K562 (cell line): ENCODE data around the gene ZNF709. TPM values are rescaled to one million over a fixed set of nuclear protein-coding genes. Genes with fewer than 3 reads are reported as not detected.

ENCODE experiments used
- ATAC-seq: fragments of 200-7000 bp; cut with Tn5 transposase; 3 replicates; pipeline ENCODE4 v1.9.1; 2020; ENCODE audit warnings: moderate library complexity
- BruUV-seq: library from RNA; stranded (reverse); fragments of 400-500 nt; replicated peaks from 2 replicates; lab custom pipeline; 2021; lab: Mats Ljungman, UMichigan
- CTCF ChIA-PET: fragments of 300-600 bp; formaldehyde crosslinking; extraction: SDS; loops from one replicate; lab custom pipeline; 2021; ENCODE audit warnings: low intra/inter-chr PET ratio; lab: Yijun Ruan, JAX
- POLR2A ChIA-PET: fragments of 300-600, 350-650 bp; sonication (Branson Sonifier 250); formaldehyde crosslinking; extraction: SDS; loops from one replicate; lab custom pipeline; 2021; ENCODE audit warnings: antibody characterized with exemption, inconsistent platforms; lab: Yijun Ruan, JAX
- DNase-seq, 4 experiments: peaks; one replicate each; pipeline versions ENCODE4 v3.0.0 to v3.0.0-alpha.2; 2011 to 2018; ENCODE audit warnings: low spot score in 3 of 4, mixed read lengths in 3 of 4; ENCODE audit errors: extremely low read depth in 1 of 4
- FAIRE-seq: peaks from 2 replicates; lab custom pipeline; 2011; peaks lifted over from hg19 to GRCh38; lab: Jason Lieb, UNC
- H2AFZ ChIP-seq: 2 replicates; pipeline ENCODE4 v1.6.0; 2011; ENCODE audit warnings: low read depth, low read length, control low read depth, inconsistent platforms
- H3K27ac ChIP-seq: fragments of 200-600 bp; 3 replicates; pipeline ENCODE4 v1.8.0; 2011; ENCODE audit warnings: low read depth, mild to moderate bottlenecking, control low read depth, inconsistent platforms, low read length, moderate library complexity, mixed read lengths; ENCODE audit errors: extremely low read depth
- H3K27me3 ChIP-seq, 2 experiments: fragments of 300-600 bp in 1 of 2; 2 replicates in 1 of 2; 3 replicates in 1 of 2; pipeline versions ENCODE4 v1.6.0 to v1.8.0; 2011; ENCODE audit warnings: inconsistent platforms in 2 of 2, low read length in 2 of 2, mild to moderate bottlenecking in 1 of 2, mixed read lengths in 1 of 2, moderate library complexity in 1 of 2; ENCODE audit not compliant: control insufficient read depth in 2 of 2, insufficient read depth in 2 of 2
- H3K36me3 ChIP-seq: fragments of 300-600 bp; 3 replicates; pipeline ENCODE4 v1.8.0; 2011; ENCODE audit warnings: mild to moderate bottlenecking, low read length, inconsistent platforms; ENCODE audit not compliant: control insufficient read depth, insufficient read depth
- H3K4me1 ChIP-seq, 2 experiments: fragments of 200-600 bp in 1 of 2; replicated peaks in 1 of 2; 2 replicates in 1 of 2; 3 replicates in 1 of 2; pipeline versions ENCODE4 v1.5.1 to v1.8.0; 2011; ENCODE audit warnings: inconsistent platforms in 2 of 2, low read length in 2 of 2, mild to moderate bottlenecking in 1 of 2, mixed read lengths in 1 of 2, moderate library complexity in 1 of 2; ENCODE audit not compliant: control insufficient read depth in 2 of 2, insufficient read depth in 2 of 2
- H3K4me2 ChIP-seq: 2 replicates; pipeline ENCODE4 v1.6.1; 2011; ENCODE audit warnings: low read length, control low read depth, inconsistent platforms, mixed read lengths; ENCODE audit not compliant: insufficient read depth
- H3K4me3 ChIP-seq: fragments of 200-600 bp; sonication (generic), shearing (Covaris generic); 2 replicates; pipeline ENCODE4 v1.5.1; 2016; ENCODE audit warnings: control low read depth, inconsistent platforms
- H3K79me2 ChIP-seq: fragments of 200-600 bp; 3 replicates; pipeline ENCODE4 v1.8.0; 2011; ENCODE audit warnings: low read length, inconsistent platforms; ENCODE audit not compliant: control insufficient read depth, insufficient read depth
- H3K9ac ChIP-seq, 2 experiments: 2 replicates each; pipeline versions ENCODE4 v1.6.0 to v1.6.1; 2011; ENCODE audit warnings: low read depth in 2 of 2, low read length in 2 of 2, control low read depth in 1 of 2, inconsistent platforms in 1 of 2, mild to moderate bottlenecking in 1 of 2, mixed read lengths in 1 of 2; ENCODE audit not compliant: insufficient read depth in 1 of 2
- H3K9me1 ChIP-seq: one replicate; pipeline ENCODE4 v1.6.0; 2011; ENCODE audit warnings: inconsistent platforms, mild to moderate bottlenecking, low read length, moderate library complexity; ENCODE audit not compliant: control insufficient read depth, insufficient read depth
- H3K9me3 ChIP-seq: replicated peaks from 2 replicates; pipeline ENCODE4 v1.5.1; 2011; ENCODE audit warnings: low read depth, low read length, inconsistent platforms; ENCODE audit not compliant: control insufficient read depth, insufficient read depth
- H4K20me1 ChIP-seq: replicated peaks from 2 replicates; pipeline ENCODE4 v1.6.1; 2011; ENCODE audit warnings: low read length, inconsistent platforms, mixed read lengths; ENCODE audit not compliant: control insufficient read depth, insufficient read depth
- FOXP1 ChIP-seq: sonication (generic); formaldehyde crosslinking; IDR thresholded peaks from 2 replicates; pipeline ENCODE4 v1.8.0; 2022; ENCODE audit warnings: mild to moderate bottlenecking, missing genetic modification reagents
- HNRNPL ChIP-seq: fragments of 200-400 bp; formaldehyde crosslinking; IDR thresholded peaks from 2 replicates; pipeline ENCODE4 v1.6.1; 2017; ENCODE audit warnings: low read depth, mild to moderate bottlenecking, low read length
- MEF2D ChIP-seq: conservative IDR thresholded peaks from 2 replicates; pipeline ENCODE4 v1.6.1; 2016; ENCODE audit warnings: low read depth, missing genetic modification characterization, missing compliant biosample characterization
- MYC ChIP-seq, 2 experiments: fragments of 250-450 bp in 1 of 2; sonication (Bioruptor Pico) in 1 of 2; IDR thresholded peaks; 2 replicates each; pipeline versions ENCODE4 v1.5.1 to v1.6.1; 2012 to 2021; ENCODE audit warnings: low read depth in 2 of 2, borderline replicate concordance in 1 of 2, improper control_type of control experiment in 1 of 2, low read length in 1 of 2, mild to moderate bottlenecking in 1 of 2, moderate library complexity in 1 of 2
- PCBP2 ChIP-seq: fragments of 200-400 bp; formaldehyde crosslinking; IDR thresholded peaks from 2 replicates; pipeline ENCODE4 v1.6.1; 2018; ENCODE audit warnings: low read length, low read depth, mild to moderate bottlenecking, moderate library complexity; ENCODE audit not compliant: poor library complexity, severe bottlenecking
- RBM39 ChIP-seq: fragments of 200-400 bp; formaldehyde crosslinking; optimal IDR thresholded peaks from 2 replicates; pipeline ENCODE3; 2018; ENCODE audit warnings: low read depth, low read length
- TARDBP ChIP-seq: fragments of 450-650 bp; IDR thresholded peaks from 2 replicates; pipeline ENCODE4 v1.6.1; 2016
- XRCC3 ChIP-seq: fragments of 450-650 bp; IDR thresholded peaks from 2 replicates; pipeline ENCODE4 v1.6.1; 2017; ENCODE audit warnings: mild to moderate bottlenecking, moderate library complexity
- ZNF146 ChIP-seq: IDR thresholded peaks from one replicate; pipeline ENCODE4 v1.6.1; 2018; ENCODE audit warnings: missing compliant biosample characterization; ENCODE audit not compliant: unreplicated experiment
- ZZZ3 ChIP-seq: fragments of 450-650 bp; IDR thresholded peaks from 2 replicates; pipeline ENCODE4 v1.6.1; 2016; ENCODE audit warnings: antibody characterized with exemption, mild to moderate bottlenecking, moderate library complexity
- WGBS: fragments of 100-300 bp; shearing (Covaris generic); methylation state at CpG from one replicate; pipeline ENCODE4 v1.1.6; 2016; ENCODE audit warnings: low coverage, mixed read lengths; ENCODE audit not compliant: insufficient coverage; ENCODE audit errors: missing lambda C conversion rate; 5-methylcytosine and 5-hydroxymethylcytosine counted together
- in situ Hi-C: fragments of 300-500 bp; cut with MboI; formaldehyde crosslinking; loops from 4 replicates; pipeline ENCODE4 v1.15.0; 2018; ENCODE audit warnings: inconsistent platforms, mixed read lengths
- intact Hi-C: fragments of 100-400 bp; cut with micrococcal nuclease; formaldehyde crosslinking; loops from 2 replicates; pipeline ENCODE4 v1.14.2; 2022
- polyA plus RNA-seq, 8 experiments: library from polyadenylated mRNA; depleted of rRNA in 4 of 8; stranded (reverse) in 5 of 8; unstranded in 3 of 8; fragments of >200 nt; fragmentation: Nextera tagmentation in 2 of 8; fragmentation: Illumina TruSeq in 1 of 8; extraction: Ambion mirVana in 2 of 8; extraction: Trizol in 1 of 8; gene quantifications; 2 replicates each; pipeline versions ENCODE4 v1.2.1 to v1.2.3, GENCODE V29; 2011 to 2014; ENCODE audit warnings: inconsistent platforms in 1 of 8, missing spikeins in 1 of 8
- total RNA-seq, 7 experiments: library from RNA; depleted of rRNA in 6 of 7; stranded (reverse); fragments of >200 nt in 6 of 7; fragmentation: Illumina TruSeq in 2 of 7; extraction: Trizol in 2 of 7; gene quantifications; 2 replicates each; pipeline versions ENCODE4 v1.2.1 to v1.2.3, GENCODE V29; 2011 to 2021; ENCODE audit warnings: low replicate concordance in 1 of 7
- TF ChIP-seq, protein P1 (sequence below): fragments of 450-650 bp; IDR thresholded peaks from 2 replicates; pipeline ENCODE4 v1.6.1; 2017; ENCODE audit warnings: antibody characterized with exemption
- TF ChIP-seq, protein P2 (sequence below): fragments of 450-650 bp; IDR thresholded peaks from 2 replicates; pipeline ENCODE4 v1.6.1; 2016; ENCODE audit warnings: low read depth

ZNF709 gene
- total and polyA plus RNA-seq, 9 of the 15 experiments (the other 6 are each of a cell fraction or from before 2014, with no cell fraction given) = 0.07 to 0.69 (median 0.18) TPM

- H3K27me3 ChIP-seq = no peaks in the 10 kb centered on the region; a peak in 1 of 5 replicates
- no peak for DNase-seq
- BruUV-seq = no TSS peak
- no peaks in the 10 kb centered on the region for H4K20me1 ChIP-seq
- H3K36me3 ChIP-seq = no peaks in the 10 kb centered on the region
- H3K9me3 ChIP-seq = no peaks in the 10 kb centered on the region
- WGBS = 3% methylated on average over 2 of the region's 2 CpGs
- in situ Hi-C loops = no loop called here
- TF ChIP-seq RBM39 = no peak
- TF ChIP-seq ZNF146 (CRISPR knock-in tag) = no peak
- TF ChIP-seq, protein P1, sequence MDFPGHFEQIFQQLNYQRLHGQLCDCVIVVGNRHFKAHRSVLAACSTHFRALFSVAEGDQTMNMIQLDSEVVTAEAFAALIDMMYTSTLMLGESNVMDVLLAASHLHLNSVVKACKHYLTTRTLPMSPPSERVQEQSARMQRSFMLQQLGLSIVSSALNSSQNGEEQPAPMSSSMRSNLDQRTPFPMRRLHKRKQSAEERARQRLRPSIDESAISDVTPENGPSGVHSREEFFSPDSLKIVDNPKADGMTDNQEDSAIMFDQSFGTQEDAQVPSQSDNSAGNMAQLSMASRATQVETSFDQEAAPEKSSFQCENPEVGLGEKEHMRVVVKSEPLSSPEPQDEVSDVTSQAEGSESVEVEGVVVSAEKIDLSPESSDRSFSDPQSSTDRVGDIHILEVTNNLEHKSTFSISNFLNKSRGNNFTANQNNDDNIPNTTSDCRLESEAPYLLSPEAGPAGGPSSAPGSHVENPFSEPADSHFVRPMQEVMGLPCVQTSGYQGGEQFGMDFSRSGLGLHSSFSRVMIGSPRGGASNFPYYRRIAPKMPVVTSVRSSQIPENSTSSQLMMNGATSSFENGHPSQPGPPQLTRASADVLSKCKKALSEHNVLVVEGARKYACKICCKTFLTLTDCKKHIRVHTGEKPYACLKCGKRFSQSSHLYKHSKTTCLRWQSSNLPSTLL = no peak
- no peak for TF ChIP-seq XRCC3
- TF ChIP-seq PCBP2 = no peak
- TF ChIP-seq, protein P2, sequence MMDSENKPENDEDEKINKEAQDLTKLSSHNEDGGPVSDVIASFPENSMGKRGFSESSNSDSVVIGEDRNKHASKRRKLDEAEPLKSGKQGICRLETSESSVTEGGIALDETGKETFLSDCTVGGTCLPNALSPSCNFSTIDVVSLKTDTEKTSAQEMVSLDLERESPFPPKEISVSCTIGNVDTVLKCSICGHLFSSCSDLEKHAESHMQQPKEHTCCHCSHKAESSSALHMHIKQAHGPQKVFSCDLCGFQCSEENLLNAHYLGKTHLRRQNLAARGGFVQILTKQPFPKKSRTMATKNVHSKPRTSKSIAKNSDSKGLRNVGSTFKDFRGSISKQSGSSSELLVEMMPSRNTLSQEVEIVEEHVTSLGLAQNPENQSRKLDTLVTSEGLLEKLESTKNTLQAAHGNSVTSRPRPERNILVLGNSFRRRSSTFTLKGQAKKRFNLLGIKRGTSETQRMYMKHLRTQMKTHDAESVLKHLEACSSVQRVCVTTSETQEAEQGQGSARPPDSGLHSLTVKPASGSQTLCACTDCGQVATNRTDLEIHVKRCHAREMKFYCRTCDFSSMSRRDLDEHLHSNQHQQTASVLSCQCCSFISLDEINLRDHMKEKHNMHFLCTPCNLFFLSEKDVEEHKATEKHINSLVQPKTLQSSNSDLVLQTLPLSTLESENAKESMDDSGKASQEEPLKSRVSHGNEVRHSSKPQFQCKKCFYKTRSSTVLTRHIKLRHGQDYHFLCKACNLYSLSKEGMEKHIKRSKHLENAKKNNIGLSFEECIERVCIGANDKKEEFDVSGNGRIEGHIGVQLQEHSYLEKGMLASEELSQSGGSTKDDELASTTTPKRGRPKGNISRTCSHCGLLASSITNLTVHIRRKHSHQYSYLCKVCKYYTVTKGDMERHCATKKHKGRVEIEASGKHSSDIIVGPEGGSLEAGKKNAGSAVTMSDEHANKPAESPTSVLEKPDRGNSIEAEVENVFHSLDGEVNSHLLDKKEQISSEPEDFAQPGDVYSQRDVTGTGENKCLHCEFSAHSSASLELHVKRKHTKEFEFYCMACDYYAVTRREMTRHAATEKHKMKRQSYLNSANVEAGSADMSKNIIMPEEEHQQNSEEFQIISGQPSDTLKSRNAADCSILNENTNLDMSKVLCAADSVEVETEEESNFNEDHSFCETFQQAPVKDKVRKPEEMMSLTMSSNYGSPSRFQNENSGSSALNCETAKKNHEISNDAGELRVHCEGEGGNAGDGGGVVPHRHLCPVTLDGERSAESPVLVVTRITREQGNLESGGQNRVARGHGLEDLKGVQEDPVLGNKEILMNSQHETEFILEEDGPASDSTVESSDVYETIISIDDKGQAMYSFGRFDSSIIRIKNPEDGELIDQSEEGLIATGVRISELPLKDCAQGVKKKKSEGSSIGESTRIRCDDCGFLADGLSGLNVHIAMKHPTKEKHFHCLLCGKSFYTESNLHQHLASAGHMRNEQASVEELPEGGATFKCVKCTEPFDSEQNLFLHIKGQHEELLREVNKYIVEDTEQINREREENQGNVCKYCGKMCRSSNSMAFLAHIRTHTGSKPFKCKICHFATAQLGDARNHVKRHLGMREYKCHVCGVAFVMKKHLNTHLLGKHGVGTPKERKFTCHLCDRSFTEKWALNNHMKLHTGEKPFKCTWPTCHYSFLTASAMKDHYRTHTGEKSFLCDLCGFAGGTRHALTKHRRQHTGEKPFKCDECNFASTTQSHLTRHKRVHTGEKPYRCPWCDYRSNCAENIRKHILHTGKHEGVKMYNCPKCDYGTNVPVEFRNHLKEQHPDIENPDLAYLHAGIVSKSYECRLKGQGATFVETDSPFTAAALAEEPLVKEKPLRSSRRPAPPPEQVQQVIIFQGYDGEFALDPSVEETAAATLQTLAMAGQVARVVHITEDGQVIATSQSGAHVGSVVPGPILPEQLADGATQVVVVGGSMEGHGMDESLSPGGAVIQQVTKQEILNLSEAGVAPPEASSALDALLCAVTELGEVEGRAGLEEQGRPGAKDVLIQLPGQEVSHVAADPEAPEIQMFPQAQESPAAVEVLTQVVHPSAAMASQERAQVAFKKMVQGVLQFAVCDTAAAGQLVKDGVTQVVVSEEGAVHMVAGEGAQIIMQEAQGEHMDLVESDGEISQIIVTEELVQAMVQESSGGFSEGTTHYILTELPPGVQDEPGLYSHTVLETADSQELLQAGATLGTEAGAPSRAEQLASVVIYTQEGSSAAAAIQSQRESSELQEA = no peak
- no peak for TF ChIP-seq MEF2D
- TF ChIP-seq FOXP1 (CRISPR knock-in tag) = no peak
- TF ChIP-seq HNRNPL = no peak
- TF ChIP-seq ZZZ3 = no peak
- TF ChIP-seq TARDBP = no peak
- no peak for TF ChIP-seq MYC (IDR thresholded peaks at IDR 0.05; ENCODE audit: low read depth, low read length)
- no peak for TF ChIP-seq MYC (CRISPR knock-in tag; IDR thresholded peaks at IDR 0.05; ENCODE audit: borderline replicate concordance, low read depth)
- no peak overlapping the region for H3K4me3 ChIP-seq
- FAIRE-seq = no peak
- no peak overlapping the region for H3K4me2 ChIP-seq
- H3K9me1 ChIP-seq = no peaks in the 10 kb centered on the region
- H3K4me1 ChIP-seq = peaks cover 0 to 11% of the 10 kb centered on the region in 2 experiments; a peak in 3 of 5 replicates
- ChIA-PET CTCF (no interaction called here), POLR2A (interaction anchor here (0.6 kb wide), 1 partner anchor 56 kb away, joined by 3 read pairs; no protein-coding TSS in a partner anchor)
- no peaks in the 10 kb centered on the region for H3K79me2 ChIP-seq
- no peak overlapping the region for H3K9ac ChIP-seq
- H2AFZ ChIP-seq = no peak overlapping the region
- intact Hi-C loops = loop anchor here (10.0 kb wide), 1 partner anchor 108 kb away; no protein-coding TSS in a partner anchor
- ATAC-seq = no peak
- H3K27ac ChIP-seq = no peak overlapping the region
These were observed 2.1 kb downstream of the ZNF709 start for GRCh38 chr19:12482509-12482886.
